HepG2 (cell line): Measurements from ENCODE around the gene ORM1. TPM values are rescaled to one million over a fixed set of nuclear protein-coding genes. Genes with fewer than 3 reads are reported as not detected.

Experiments used
- ATAC-seq: fragments of 200-7000 bp; cut with Tn5 transposase; 3 replicates; pipeline ENCODE4 v1.9.1; 2020; ENCODE audit warnings: mild to moderate bottlenecking, moderate library complexity
- BruUV-seq: library from RNA; stranded (reverse); fragments of 400-500 nt; replicated peaks from 2 replicates; lab custom pipeline; 2021; lab: Mats Ljungman, UMichigan
- CTCF ChIA-PET: fragments of 300-600 bp; formaldehyde crosslinking; extraction: SDS; loops from one replicate; lab custom pipeline; 2021; ENCODE audit warnings: low total read pairs, inconsistent platforms, low intra/inter-chr PET ratio; lab: Yijun Ruan, JAX
- POLR2A ChIA-PET: fragments of 350-600 bp; sonication (Branson Sonifier 250); formaldehyde crosslinking; loops from one replicate; lab custom pipeline; 2020; ENCODE audit warnings: antibody characterized with exemption, inconsistent platforms; lab: Yijun Ruan, JAX
- DNase-seq: peaks from one replicate; pipeline ENCODE4 v3.0.0-alpha.2; 2015; ENCODE audit warnings: low spot score
- FAIRE-seq: peaks from 3 replicates; lab custom pipeline; 2011; peaks lifted over from hg19 to GRCh38; lab: Jason Lieb, UNC
- H2AFZ ChIP-seq: one replicate; pipeline ENCODE4 v1.6.1; 2011; ENCODE audit warnings: low read length, inconsistent platforms
- H3K27ac ChIP-seq: fragments of 300-600 bp; 3 replicates; pipeline ENCODE4 v1.8.0; 2011; ENCODE audit warnings: mixed run types, mild to moderate bottlenecking, mixed read lengths, low read length, inconsistent platforms; ENCODE audit not compliant: insufficient read depth; ENCODE audit errors: extremely low read length
- H3K27me3 ChIP-seq, 2 experiments: fragments of 200-600 bp in 1 of 2; 2 replicates in 1 of 2; 3 replicates in 1 of 2; pipeline versions ENCODE4 v1.6.0 to v1.8.0; 2011; ENCODE audit warnings: low read length in 2 of 2, mild to moderate bottlenecking in 2 of 2, moderate library complexity in 2 of 2, inconsistent platforms in 1 of 2; ENCODE audit not compliant: insufficient read depth in 2 of 2, control insufficient read depth in 1 of 2
- H3K36me3 ChIP-seq, 2 experiments: fragments of 200-600 bp in 1 of 2; replicated peaks in 1 of 2; 2 replicates in 1 of 2; 3 replicates in 1 of 2; pipeline versions ENCODE4 v1.5.1 to v1.8.0; 2011; ENCODE audit warnings: low read length in 2 of 2, inconsistent platforms in 1 of 2; ENCODE audit not compliant: insufficient read depth in 2 of 2, control insufficient read depth in 1 of 2
- H3K4me1 ChIP-seq: 2 replicates; pipeline ENCODE4 v1.5.1; 2012; ENCODE audit warnings: low read length, inconsistent platforms; ENCODE audit not compliant: insufficient read depth
- H3K4me2 ChIP-seq: 2 replicates; pipeline ENCODE4 v1.6.0; 2011; ENCODE audit warnings: low read depth, low read length, inconsistent platforms
- H3K4me3 ChIP-seq, 3 experiments: fragments of 200-600 bp in 1 of 3; sonication (generic), shearing (Covaris generic) in 1 of 3; replicated peaks in 1 of 3; 2 replicates each; pipeline ENCODE4 v1.5.1; 2011 to 2016; ENCODE audit warnings: low read length in 3 of 3, inconsistent platforms in 2 of 3, low read depth in 2 of 3, mild to moderate bottlenecking in 2 of 3, control low read depth in 1 of 3, mixed read lengths in 1 of 3; ENCODE audit not compliant: insufficient read depth in 1 of 3
- H3K79me2 ChIP-seq: one replicate; pipeline ENCODE4 v1.6.1; 2011; ENCODE audit warnings: low read length, inconsistent platforms; ENCODE audit not compliant: insufficient read depth
- H3K9ac ChIP-seq: 2 replicates; pipeline ENCODE4 v1.6.0; 2011; ENCODE audit warnings: mild to moderate bottlenecking, low read depth, low read length, inconsistent platforms; ENCODE audit not compliant: insufficient read depth
- H3K9me3 ChIP-seq: 2 replicates; pipeline ENCODE4 v1.5.1; 2012; ENCODE audit warnings: mild to moderate bottlenecking, low read length
- H4K20me1 ChIP-seq: 2 replicates; pipeline ENCODE4 v1.6.0; 2011; ENCODE audit warnings: inconsistent platforms, mild to moderate bottlenecking, low read length, moderate library complexity; ENCODE audit not compliant: insufficient read depth
- AGO2 ChIP-seq: fragments of 200-400 bp; formaldehyde crosslinking; optimal IDR thresholded peaks from 2 replicates; pipeline ENCODE3; 2017; ENCODE audit warnings: mild to moderate bottlenecking, low read depth, low read length, moderate library complexity
- JUN ChIP-seq: sonication (generic); formaldehyde crosslinking; IDR thresholded peaks from 2 replicates; pipeline ENCODE4 v1.4.0; 2020; ENCODE audit warnings: mild to moderate bottlenecking, missing genetic modification reagents
- MXD3 ChIP-seq: IDR thresholded peaks from 2 replicates; pipeline ENCODE4 v1.6.1; 2016; ENCODE audit warnings: mild to moderate bottlenecking, missing biosample characterization, missing genetic modification reagents
- PHF21A ChIP-seq: sonication (generic); formaldehyde crosslinking; IDR thresholded peaks from 2 replicates; pipeline ENCODE4 v1.5.0; 2020; ENCODE audit warnings: mild to moderate bottlenecking, missing genetic modification reagents
- RBM22 ChIP-seq: fragments of 200-400 bp; formaldehyde crosslinking; optimal IDR thresholded peaks from 2 replicates; pipeline ENCODE3; 2017; ENCODE audit warnings: mild to moderate bottlenecking, low read length, moderate library complexity
- SETDB1 ChIP-seq: sonication (generic); formaldehyde crosslinking; IDR thresholded peaks from 2 replicates; pipeline ENCODE4 v1.5.1; 2020; ENCODE audit warnings: missing genetic modification reagents, mild to moderate bottlenecking, borderline replicate concordance
- ZBTB46 ChIP-seq: sonication (generic); formaldehyde crosslinking; IDR thresholded peaks from 2 replicates; pipeline ENCODE4 v1.4.0; 2020; ENCODE audit warnings: mild to moderate bottlenecking, missing genetic modification reagents, borderline replicate concordance
- ZBTB8A ChIP-seq: sonication (generic); formaldehyde crosslinking; IDR thresholded peaks from 2 replicates; pipeline ENCODE4 v1.4.0; 2020; ENCODE audit warnings: mild to moderate bottlenecking, low read depth, missing genetic modification reagents, borderline replicate concordance
- ZNF234 ChIP-seq: sonication (generic); formaldehyde crosslinking; conservative IDR thresholded peaks from 2 replicates; pipeline ENCODE4 v1.5.1; 2020; ENCODE audit warnings: mild to moderate bottlenecking, missing genetic modification reagents
- ZNF556 ChIP-seq: sonication (generic); formaldehyde crosslinking; IDR thresholded peaks from 2 replicates; pipeline ENCODE4 v1.4.0; 2020; ENCODE audit warnings: mild to moderate bottlenecking, missing genetic modification reagents, borderline replicate concordance
- WGBS: methylation state at CpG from one replicate; pipeline ENCODE4 v1.1.6; 2017; ENCODE audit warnings: low lambda C conversion rate; 5-methylcytosine and 5-hydroxymethylcytosine counted together
- in situ Hi-C: cut with HindIII; loops from 2 replicates; pipeline ENCODE4 v1.10.0; 2017; ENCODE audit warnings: low pct_unique_long_range_greater_than_20kb; ENCODE audit not compliant: extremely low pct_ligation_motif_present
- intact Hi-C: fragments of 100-400 bp; cut with micrococcal nuclease; formaldehyde crosslinking; loops from one replicate; pipeline ENCODE4 v1.10.0; 2022; ENCODE audit not compliant: unreplicated experiment
- polyA plus RNA-seq, 8 experiments: library from polyadenylated mRNA; depleted of rRNA in 3 of 8; stranded (reverse) in 7 of 8; unstranded in 1 of 8; fragments of >200 nt; fragmentation: Illumina TruSeq in 4 of 8; extraction: Trizol in 4 of 8; gene quantifications; 2 replicates each; pipeline versions ENCODE4 v1.2.1 to v1.2.3, GENCODE V29; 2011 to 2016; ENCODE audit warnings: low read depth in 4 of 8, missing spikeins in 1 of 8, mixed read lengths in 1 of 8; ENCODE audit not compliant: insufficient read depth in 1 of 8
- total RNA-seq, 5 experiments: library from RNA; depleted of rRNA; stranded (reverse); fragments of >200 nt; fragmentation: Illumina TruSeq; extraction: Trizol; gene quantifications; 2 replicates each; pipeline ENCODE4 v1.2.3, GENCODE V29; 2016; ENCODE audit warnings: low read depth in 1 of 5

The ORM1 gene
- total and polyA plus RNA-seq, 2 of the 13 experiments (the other 11 are each of a cell fraction or from before 2014, with no cell fraction given): 699 to 1,180 TPM

GRCh38 chr9:114300846-114301797 is 21.8 kb upstream of the ORM1 start:
- ATAC-seq (no peak; the same call in 2 of the 3 replicates), DNase-seq (no peak), FAIRE-seq (no peak)
- H3K4me1 ChIP-seq: peaks cover 13% of the 10 kb centered on the region
- CTCF ChIA-PET: no interaction called here
- in situ Hi-C loops: no loop called here
- BruUV-seq: no TSS peak
- over 99% methylated on average over 17 of the region's 31 CpGs for WGBS
- peaks cover 31 to 87% of the 10 kb centered on the region in 2 experiments for H3K36me3 ChIP-seq
- no peaks in the 10 kb centered on the region for H3K79me2 ChIP-seq
- H4K20me1 ChIP-seq: no peaks in the 10 kb centered on the region
- no peak overlapping the region for H3K9ac ChIP-seq
- H2AFZ ChIP-seq: no peak overlapping the region
- H3K27ac ChIP-seq: no peak overlapping the region
- no peak overlapping the region for H3K4me3 ChIP-seq
- H3K27me3 ChIP-seq: no peaks in the 10 kb centered on the region
- H3K9me3 ChIP-seq: no peaks in the 10 kb centered on the region
- TF ChIP-seq ZBTB8A (CRISPR knock-in tag): no peak
- TF ChIP-seq SETDB1: no peak
- TF ChIP-seq ZNF234: no peak
- no peak for TF ChIP-seq PHF21A (CRISPR knock-in tag)
- TF ChIP-seq ZBTB46: no peak
- TF ChIP-seq JUN: no peak
- no peak for TF ChIP-seq ZNF556 (CRISPR knock-in tag)
- TF ChIP-seq AGO2: peak; percentile 85
- peak; percentile 13 for TF ChIP-seq RBM22
- TF ChIP-seq MXD3 (CRISPR knock-in tag): no peak
- intact Hi-C loops: no loop called here
- POLR2A ChIA-PET: no interaction called here
- H3K4me2 ChIP-seq: no peak overlapping the region
